Mucosa of stomach (tissue), 1 donor: Measurements from ENCODE around the gene NEMP2.

Experiments
- H3K27me3 ChIP-seq: one replicate; pipeline ENCODE4 v1.7.0; 2013; ENCODE audit warnings: mild to moderate bottlenecking, low read length; ENCODE audit not compliant: control insufficient read depth, insufficient read depth
- H3K36me3 ChIP-seq: one replicate; pipeline ENCODE4 v1.7.0; 2013; ENCODE audit warnings: low read length; ENCODE audit not compliant: control insufficient read depth, insufficient read depth
- H3K4me1 ChIP-seq: one replicate; pipeline ENCODE4 v1.7.0; 2013; ENCODE audit warnings: mild to moderate bottlenecking, low read length; ENCODE audit not compliant: control insufficient read depth, insufficient read depth
- H3K4me3 ChIP-seq: one replicate; pipeline ENCODE4 v1.7.0; 2013; ENCODE audit warnings: low read length
- H3K9ac ChIP-seq: one replicate; pipeline ENCODE4 v1.7.0; 2013; ENCODE audit warnings: mild to moderate bottlenecking, low read length, moderate library complexity
- H3K9me3 ChIP-seq: one replicate; pipeline ENCODE4 v1.7.0; 2013; ENCODE audit warnings: mild to moderate bottlenecking, low read length, moderate library complexity; ENCODE audit not compliant: control insufficient read depth
- donor health status: Pancreatic carcinoma.

The NEMP2 gene

GRCh38 chr2:190532581-190532980, 1.9 kb downstream of the NEMP2 start:
- Histone ChIP-seq H3K9ac (no peak overlapping the region), H3K9me3 (no peaks in the 10 kb centered on the region), H3K4me1 (peaks cover 42% of the 10 kb centered on the region)

GRCh38 chr2:190530248-190530900, 4.1 kb downstream of the NEMP2 start:
- Histone ChIP-seq H3K27me3 (no peaks in the 10 kb centered on the region), H3K4me3 (no peak overlapping the region), H3K4me1 (peaks cover 36% of the 10 kb centered on the region), H3K9ac (no peak overlapping the region), H3K36me3 (no peaks in the 10 kb centered on the region), H3K9me3 (no peaks in the 10 kb centered on the region)

More at GRCh38 chr2:190532581-190532980, 1.9 kb downstream of the NEMP2 start:
- Histone ChIP-seq H3K27me3 (no peaks in the 10 kb centered on the region), H3K4me3 (no peak overlapping the region), H3K36me3 (no peaks in the 10 kb centered on the region)

GRCh38 chr2:190529486-190530247, 4.9 kb downstream of the NEMP2 start:
- Histone ChIP-seq H3K27me3 (no peaks in the 10 kb centered on the region), H3K9ac (no peak overlapping the region), H3K36me3 (no peaks in the 10 kb centered on the region), H3K9me3 (no peaks in the 10 kb centered on the region), H3K4me1 (peaks cover 36% of the 10 kb centered on the region), H3K4me3 (no peak overlapping the region)

- H3K9me3 ChIP-seq = no peaks in the 10 kb centered on the region
- peaks cover 31% of the 10 kb centered on the region for H3K4me1 ChIP-seq
- no peaks in the 10 kb centered on the region for H3K27me3 ChIP-seq
- no peak overlapping the region for H3K4me3 ChIP-seq
- no peak overlapping the region for H3K9ac ChIP-seq
- no peaks in the 10 kb centered on the region for H3K36me3 ChIP-seq
Observed at GRCh38 chr2:190528521-190529001, 6.0 kb downstream of the NEMP2 start.

GRCh38 chr2:190527918-190528317, 6.6 kb downstream of the NEMP2 start:
- Histone ChIP-seq H3K27me3 (no peaks in the 10 kb centered on the region), H3K9me3 (no peaks in the 10 kb centered on the region), H3K9ac (no peak overlapping the region), H3K36me3 (no peaks in the 10 kb centered on the region), H3K4me1 (peaks cover 29% of the 10 kb centered on the region), H3K4me3 (no peak overlapping the region)

- no peak overlapping the region for H3K9ac ChIP-seq
- H3K4me3 ChIP-seq = no peak overlapping the region
- H3K27me3 ChIP-seq = no peaks in the 10 kb centered on the region
- H3K36me3 ChIP-seq = no peaks in the 10 kb centered on the region
- peaks cover 29% of the 10 kb centered on the region for H3K4me1 ChIP-seq
- no peaks in the 10 kb centered on the region for H3K9me3 ChIP-seq
Observed at GRCh38 chr2:190527214-190527613, 7.3 kb downstream of the NEMP2 start.

- Histone ChIP-seq H3K36me3 (no peaks in the 10 kb centered on the region), H3K4me1 (peaks cover 29% of the 10 kb centered on the region), H3K9me3 (no peaks in the 10 kb centered on the region)
Observed at GRCh38 chr2:190526105-190526750, 8.3 kb downstream of the NEMP2 start.

GRCh38 chr2:190524928-190525327, 9.6 kb downstream of the NEMP2 start:
- Histone ChIP-seq H3K9ac (no peak overlapping the region), H3K4me1 (peaks cover 19% of the 10 kb centered on the region), H3K36me3 (no peaks in the 10 kb centered on the region), H3K4me3 (no peak overlapping the region), H3K9me3 (no peaks in the 10 kb centered on the region), H3K27me3 (no peaks in the 10 kb centered on the region)

More at GRCh38 chr2:190526105-190526750, 8.3 kb downstream of the NEMP2 start:
- Histone ChIP-seq H3K9ac (no peak overlapping the region), H3K4me3 (no peak overlapping the region), H3K27me3 (no peaks in the 10 kb centered on the region)

- no peak overlapping the region for H3K9ac ChIP-seq
- H3K27me3 ChIP-seq = no peaks in the 10 kb centered on the region
- no peaks in the 10 kb centered on the region for H3K4me1 ChIP-seq
- H3K9me3 ChIP-seq = no peaks in the 10 kb centered on the region
- H3K4me3 ChIP-seq = no peak overlapping the region
- H3K36me3 ChIP-seq = no peaks in the 10 kb centered on the region
Observed at GRCh38 chr2:190519975-190520767, 14.4 kb downstream of the NEMP2 start.

GRCh38 chr2:190517468-190517867, 17.1 kb downstream of the NEMP2 start:
- H3K4me1 ChIP-seq = no peaks in the 10 kb centered on the region
- no peak overlapping the region for H3K4me3 ChIP-seq
- no peaks in the 10 kb centered on the region for H3K27me3 ChIP-seq
- H3K9me3 ChIP-seq = no peaks in the 10 kb centered on the region
- H3K9ac ChIP-seq = no peak overlapping the region
- H3K36me3 ChIP-seq = no peaks in the 10 kb centered on the region

GRCh38 chr2:190515687-190516086, 18.8 kb downstream of the NEMP2 start:
- Histone ChIP-seq H3K9ac (no peak overlapping the region), H3K9me3 (no peaks in the 10 kb centered on the region), H3K36me3 (no peaks in the 10 kb centered on the region), H3K4me3 (no peak overlapping the region), H3K4me1 (no peaks in the 10 kb centered on the region), H3K27me3 (no peaks in the 10 kb centered on the region)
